Activated CD8-positive, alpha-beta memory T cell treated with anti-CD3 and anti-CD28 coated beads for 4 hours (primary cell): Measurements from ENCODE around the gene GPANK1.

Experiments used
- DNase-seq, 2 donors: peaks; one replicate each; pipeline ENCODE4 v3.0.0-alpha.2; 2020; ENCODE audit warnings: low read depth in 2 of 2

The GPANK1 gene

DNA sequence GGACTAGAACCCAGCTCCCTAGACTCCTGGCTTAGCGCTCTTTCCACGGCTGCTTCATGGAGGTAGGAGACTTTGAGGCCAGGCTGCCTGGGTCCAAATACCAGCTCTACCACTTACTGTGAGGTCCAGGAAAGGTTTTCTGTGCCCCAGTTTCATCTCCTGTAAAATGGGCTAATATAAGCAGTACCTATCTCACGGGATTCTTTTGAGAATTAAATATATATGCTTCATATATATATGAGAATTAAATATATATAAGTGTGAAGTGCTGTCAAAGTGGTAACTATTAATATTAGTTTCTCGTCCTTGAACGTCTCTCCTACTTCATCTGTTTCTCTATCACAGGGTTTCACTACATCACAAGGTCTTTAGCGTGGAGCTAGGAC, 26.3 kb upstream of the GPANK1 start:
- DNase-seq = no peak

DNA sequence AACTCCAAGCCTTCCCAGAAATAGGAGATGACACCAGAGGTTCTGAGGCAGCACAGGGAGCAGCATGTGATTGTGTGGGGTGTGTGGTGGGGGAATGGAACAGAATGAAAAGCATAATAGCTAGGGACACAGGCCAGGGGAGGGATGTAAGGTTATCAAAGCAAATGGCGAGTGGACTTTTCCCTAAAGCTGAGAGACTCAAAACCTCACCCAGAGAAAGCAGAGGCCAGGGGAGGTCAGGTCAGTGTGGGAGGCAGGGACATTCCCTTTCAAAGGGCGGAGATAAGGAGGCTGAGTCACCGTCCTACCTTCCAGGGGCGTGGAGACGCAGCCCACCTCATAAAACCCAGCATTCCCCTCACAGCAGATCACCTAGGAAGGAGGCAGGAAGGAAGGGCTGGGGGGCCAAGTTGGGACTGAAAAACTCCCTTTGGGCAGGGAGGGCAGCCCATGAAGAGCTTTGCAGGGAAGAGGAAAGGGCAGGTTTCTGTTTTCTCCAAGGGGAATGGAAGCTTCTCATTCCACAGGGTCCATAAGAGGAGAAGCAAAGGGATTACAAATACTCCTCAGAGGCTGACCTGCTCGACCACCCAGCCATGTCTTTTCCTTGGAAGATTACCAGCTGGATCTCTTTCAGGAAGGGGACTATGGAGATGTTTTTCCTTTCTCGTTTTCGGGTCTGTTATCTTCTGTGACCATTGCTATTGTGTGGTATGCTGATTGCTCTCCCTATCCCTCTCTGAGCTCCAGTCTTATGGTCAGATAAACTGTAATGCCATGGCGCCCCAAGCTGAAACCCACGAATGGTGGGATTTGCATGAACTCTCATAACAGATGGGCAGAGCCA, 25.7 kb upstream of the GPANK1 start:
- no peak for DNase-seq

DNA sequence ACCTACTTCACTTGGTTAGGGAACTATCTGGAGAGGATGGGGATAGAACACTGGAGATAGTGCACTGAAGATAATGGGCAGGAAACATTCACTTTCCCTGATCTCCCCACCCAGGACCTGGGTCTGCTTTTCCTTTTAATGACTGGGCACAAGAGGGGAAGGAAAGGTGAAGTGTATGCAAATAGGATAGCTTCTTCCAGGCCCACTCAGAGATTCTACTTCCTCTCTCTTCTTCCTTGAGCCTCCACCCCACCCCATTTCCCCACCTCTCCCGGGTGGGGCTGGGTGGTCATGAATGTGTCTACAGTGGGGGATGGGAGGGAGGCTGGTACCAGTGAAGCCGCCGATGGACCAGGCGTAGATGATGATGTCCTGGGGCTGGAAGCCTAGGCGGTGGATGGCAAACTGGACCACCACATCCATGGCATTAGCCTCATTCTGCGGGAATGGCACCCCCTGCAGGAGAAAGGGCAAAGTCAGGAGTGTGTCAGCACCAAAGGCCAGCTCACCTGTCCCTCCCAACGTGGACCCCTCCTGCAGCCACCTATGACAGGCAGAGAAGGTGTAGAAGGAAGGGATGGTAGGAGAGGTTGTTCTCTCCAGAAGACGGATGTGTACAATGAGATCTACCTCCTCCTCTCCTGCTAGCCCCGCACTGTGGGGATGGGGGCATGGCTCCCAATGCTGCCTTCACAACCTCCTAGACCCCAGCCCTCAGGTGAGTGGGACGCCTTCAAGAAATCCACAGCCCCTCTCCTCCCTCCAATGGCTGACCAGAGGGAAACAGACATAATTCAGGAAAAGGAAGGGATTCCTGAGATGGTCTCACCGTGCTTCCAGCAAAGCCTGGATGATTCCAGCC, 24.7 kb upstream of the GPANK1 start:
- no peak for DNase-seq

DNA sequence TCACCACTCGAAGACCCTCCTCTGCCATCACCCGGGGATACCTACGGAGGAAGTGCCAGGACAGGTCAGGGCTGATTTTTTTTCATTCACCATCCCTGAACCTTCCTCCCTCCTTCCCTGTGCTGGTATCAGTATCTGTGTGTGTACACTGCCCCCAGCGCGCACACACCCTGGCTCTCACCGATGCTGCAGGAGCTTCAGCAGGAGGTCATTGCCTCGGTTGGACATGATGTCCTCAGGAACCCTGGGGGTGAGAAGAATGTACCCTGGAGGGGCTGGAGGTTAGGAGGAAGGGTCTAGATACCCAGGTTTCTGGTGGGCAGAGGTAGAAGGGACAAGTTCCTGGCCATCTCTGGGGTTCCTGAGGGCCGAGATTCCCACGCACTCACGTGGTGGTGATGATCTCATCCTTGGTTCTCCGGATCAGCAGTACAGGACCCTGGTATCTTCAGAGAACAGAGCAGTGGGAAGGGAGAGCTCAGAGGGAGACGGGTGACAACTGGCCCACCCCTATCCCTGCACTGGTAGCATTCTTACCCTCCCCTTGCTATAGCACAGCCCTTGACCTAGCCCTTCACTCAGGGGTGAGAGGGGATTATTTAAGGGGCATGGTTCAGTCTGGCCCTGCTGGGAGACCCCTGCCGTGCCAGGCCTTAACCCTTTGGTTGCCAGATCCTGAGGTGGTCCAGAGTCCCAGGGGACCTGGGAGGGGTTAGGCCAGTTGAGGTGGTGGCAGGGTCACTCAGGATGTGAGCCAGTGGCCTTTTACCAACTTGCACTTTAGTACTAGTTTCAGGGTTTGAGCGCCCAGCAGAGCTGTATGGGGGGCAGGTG, 23.3 kb upstream of the GPANK1 start:
- DNase-seq = no peak

DNA sequence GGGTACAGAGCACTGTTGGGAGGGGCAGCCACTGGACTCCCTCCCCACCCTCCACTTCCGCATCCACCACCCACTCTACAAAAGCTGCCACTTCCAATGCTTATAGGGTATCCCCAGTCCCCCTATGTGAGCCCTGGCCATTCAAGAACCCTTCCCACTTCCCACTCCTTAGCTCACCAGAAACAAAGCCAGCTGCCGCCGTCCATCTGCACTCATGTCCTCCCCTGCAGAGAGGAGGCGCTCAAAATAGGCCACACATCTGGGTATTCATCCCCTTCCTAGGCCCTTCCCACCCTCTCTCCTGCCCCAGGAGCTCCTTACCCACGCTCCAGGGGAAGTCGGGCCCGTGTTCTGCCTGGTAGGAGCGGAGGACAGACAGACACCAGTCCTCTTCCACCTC, 22.5 kb upstream of the GPANK1 start:
- no peak for DNase-seq

DNA sequence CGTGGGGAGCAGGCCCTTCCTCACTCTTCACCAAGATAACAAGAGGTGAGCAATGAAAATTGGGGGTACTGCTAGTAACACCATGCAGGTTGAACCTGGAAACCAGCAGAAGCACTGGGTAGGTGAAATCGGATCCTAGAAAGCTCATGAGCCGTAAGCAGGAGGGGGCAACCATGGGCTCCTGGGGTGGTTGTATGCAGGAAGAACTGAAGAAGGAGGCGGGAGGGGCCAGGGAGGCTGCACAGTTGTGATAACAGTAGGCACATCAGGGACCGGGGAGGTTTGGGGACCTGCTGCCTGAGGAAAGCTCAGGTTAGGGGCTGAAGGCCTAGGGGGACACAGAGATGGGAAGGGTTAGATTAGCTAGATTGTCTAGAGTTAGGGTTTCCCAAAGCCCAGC, 21.7 kb upstream of the GPANK1 start:
- no peak for DNase-seq

DNA sequence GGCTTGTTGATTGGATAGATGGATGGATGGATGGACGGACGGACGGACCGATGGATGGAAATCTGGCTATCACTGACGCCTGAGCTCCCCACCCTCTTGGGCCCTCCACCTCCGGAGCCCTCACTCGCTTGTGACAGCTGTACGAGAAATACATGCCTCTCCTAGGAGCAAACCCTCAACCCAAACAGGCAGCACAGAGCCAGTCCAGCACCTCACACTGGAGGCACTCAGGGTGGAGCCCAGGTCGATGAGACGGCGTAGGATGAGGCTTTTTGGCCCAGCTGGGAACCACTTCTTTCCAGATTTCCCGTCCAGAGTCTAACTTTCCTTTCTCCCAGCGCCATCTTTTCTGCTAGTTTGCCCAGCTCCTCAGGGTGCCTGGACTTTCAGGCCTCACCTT, 18.8 kb upstream of the GPANK1 start:
- no peak for DNase-seq

DNA sequence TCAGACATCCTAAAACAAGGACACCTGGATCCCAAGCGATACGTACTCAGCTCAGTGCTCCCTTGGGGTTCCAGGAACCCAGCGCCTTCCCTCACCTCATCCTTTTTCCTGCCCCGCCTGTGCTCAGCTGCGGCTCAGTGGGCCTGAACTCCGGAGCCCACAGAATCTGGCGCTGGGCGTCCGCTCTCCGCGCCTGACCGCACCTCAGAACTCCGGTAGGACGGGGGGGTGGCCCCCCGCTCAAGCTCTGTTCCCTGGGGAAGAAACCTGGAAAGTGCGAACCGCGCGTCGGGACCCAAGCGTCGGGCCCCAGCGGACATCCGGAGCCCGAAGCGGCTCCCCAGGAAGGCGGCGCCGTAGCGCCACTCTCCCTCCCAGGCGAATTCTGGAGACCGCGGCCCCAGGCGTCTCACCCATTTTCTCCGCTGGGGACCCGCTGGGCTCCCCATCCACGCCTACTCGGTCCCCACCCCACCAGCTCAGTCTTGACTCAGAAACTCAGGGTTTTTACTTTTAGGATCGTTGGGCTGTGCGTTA, 16.4 kb upstream of the GPANK1 start:
- no peak for DNase-seq

DNA sequence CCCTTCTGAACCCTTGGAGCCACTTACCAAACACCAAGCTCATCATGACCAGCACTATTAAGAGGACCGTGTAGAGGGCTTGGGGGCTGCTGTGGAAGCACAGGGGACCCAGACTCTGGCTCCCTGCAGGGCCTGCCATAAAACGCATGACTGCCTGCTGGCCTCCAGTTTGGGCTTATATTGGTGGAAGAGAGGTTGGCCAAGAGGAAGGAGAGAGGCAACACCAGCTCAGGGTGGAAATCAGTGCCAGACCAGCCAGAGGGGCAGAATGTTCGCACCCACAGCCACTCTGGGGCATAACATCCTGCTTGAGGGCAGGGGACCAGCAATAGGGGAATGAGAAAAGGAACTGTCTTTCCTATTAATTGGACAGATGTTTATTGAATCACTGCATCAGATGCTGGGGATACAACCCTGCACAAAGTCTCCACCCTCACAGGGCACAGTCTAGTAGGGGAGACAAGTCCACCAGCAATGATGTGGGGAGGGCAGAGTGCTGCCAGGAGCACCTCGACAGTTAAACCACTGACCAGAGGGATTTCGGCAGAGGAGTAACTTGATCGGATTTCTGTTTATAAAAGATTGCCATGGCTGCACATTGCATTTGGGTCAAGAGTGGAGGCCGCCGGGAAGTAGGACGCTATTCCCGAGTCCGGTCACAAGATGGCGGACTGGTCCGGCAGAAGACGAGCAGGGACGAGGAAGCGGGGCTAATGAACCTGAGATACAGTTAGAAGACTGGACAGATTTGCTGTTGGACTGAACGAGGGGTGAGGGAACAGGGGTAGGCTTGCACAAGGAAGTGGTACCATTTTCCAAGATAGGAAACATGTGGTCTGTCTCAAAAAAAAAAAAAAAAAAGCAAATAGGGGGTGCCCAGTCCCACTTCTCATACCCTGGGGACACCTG, 15.7 kb upstream of the GPANK1 start, which contains the start of gene LY6G5C:
TSS of gene LY6G5C (minus strand) at position 842 of the 909 bp plus-strand sequence. CDS start at position 148, 694 bp downstream.
- DNase-seq = peak in 1 of 2 donors; percentile 32

DNA sequence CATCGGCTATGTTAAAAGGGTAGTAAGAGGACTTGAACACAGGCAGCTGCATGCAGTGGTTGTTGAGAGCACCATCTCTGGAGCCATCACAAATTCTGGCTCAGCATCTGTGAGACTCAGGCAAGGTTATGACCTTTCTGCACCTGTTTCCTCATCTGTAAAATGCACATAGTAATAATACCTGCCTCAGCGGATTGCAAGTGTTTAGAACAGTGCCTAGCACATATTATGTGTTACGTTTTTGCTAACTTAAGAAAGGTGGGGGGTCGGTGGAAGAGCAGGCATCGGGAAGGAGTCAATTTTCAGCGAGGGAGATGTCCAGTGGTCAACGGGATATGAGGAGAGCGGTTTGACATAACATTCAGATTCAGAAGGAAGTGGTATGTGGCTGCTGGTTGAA, 13.2 kb upstream of the GPANK1 start:
- DNase-seq = no peak

DNA sequence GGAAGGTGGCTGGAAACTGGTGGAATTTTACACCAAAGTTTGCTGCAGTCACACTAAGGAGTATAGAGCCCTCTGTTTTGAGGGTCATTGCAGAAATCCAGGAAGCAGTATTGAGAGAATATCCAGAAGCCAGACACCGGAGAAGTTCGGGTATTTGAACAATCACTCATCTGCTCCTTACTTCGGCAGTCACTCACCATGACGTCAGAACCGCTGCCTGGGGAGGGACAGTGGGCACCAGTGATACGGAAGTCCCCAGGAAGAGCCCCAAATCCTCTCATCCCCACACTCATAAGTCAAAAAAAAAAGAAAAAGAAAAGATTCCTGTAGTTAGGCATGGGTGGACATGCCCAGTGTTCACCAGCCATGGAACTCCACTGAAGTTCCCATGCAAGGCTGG, 12.1 kb upstream of the GPANK1 start:
- no peak for DNase-seq

DNA sequence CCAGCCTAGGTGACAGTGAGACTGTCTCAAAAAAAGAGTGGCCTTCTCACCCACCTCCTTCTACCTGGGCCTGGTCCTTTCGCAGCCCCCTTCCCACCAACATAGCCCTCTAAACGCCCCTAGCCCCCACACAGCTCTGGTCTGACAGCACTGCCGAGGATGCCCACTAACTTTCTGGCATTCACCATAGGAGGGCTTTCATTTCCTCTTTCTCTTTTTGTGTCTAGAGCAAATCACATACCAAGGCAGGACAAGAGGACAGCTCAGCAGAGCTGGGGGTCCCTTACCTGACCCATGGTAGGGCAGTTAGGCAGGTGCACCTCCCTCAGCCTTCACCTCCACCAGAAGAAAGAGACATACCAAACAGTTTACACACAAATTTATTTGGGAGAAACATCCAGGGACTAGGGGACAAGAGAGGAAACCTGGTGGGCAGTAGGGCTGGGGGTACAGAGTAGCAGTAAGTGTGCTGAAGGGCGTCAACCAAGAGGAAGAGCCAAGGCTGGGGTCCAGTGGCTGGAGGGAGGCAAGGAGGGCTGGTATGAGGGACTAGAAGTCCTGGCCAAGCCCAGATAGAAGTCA, 11.6 kb upstream of the GPANK1 start:
- DNase-seq = no peak

DNA sequence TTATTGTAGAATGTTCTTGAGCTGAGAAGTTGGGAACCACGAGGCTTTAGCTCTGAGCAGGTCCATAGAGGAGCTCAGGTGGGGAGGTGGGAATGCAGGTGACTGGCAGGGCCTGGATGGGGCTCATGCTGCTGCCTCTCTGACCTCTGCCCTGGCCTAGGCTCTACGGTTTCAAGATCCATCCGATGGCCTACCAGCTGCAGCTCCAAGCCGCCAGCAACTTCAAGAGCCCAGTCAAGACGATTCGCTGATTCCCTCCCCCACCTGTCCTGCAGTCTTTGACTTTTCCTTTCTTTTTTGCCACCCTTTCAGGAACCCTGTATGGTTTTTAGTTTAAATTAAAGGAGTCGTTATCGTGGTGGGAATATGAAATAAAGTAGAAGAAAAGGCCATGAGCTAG, 4.9 kb upstream of the GPANK1 start, which contains the start of gene LY6G5B:
TSS of gene LY6G5B (plus strand) at position 301 of the 400 bp plus-strand sequence. CDS start 975 bp downstream, outside the sequence.
- DNase-seq = no peak

DNA sequence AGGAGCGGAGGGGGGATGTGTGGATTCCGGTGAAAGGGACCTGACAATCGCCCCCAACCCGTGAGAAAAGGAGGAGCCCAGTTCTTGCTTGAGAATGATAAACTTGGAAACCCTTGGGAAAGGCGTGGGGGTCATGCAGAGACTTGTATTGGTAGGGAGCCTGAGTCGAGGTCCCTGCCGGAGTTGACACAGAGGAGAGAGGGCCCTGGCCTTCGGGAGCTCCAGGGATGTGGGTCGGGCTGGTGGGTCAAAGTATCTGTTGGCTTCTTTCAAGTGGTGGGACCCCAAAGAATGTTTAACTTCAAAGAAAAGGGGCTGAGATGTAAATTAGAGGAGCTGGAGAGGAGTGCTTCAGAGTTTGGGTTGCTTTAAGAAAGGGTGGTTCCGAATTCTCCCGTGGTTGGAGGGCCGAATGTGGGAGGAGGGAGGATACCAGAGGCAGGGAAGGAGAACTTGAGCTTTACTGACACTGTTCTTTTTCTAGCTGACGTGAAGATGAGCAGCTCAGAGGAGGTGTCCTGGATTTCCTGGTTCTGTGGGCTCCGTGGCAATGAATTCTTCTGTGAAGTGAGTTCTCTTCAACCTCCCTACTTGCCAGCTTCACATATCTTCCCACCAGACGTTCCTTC, 1.7 kb upstream of the GPANK1 start:
- no peak for DNase-seq

DNA sequence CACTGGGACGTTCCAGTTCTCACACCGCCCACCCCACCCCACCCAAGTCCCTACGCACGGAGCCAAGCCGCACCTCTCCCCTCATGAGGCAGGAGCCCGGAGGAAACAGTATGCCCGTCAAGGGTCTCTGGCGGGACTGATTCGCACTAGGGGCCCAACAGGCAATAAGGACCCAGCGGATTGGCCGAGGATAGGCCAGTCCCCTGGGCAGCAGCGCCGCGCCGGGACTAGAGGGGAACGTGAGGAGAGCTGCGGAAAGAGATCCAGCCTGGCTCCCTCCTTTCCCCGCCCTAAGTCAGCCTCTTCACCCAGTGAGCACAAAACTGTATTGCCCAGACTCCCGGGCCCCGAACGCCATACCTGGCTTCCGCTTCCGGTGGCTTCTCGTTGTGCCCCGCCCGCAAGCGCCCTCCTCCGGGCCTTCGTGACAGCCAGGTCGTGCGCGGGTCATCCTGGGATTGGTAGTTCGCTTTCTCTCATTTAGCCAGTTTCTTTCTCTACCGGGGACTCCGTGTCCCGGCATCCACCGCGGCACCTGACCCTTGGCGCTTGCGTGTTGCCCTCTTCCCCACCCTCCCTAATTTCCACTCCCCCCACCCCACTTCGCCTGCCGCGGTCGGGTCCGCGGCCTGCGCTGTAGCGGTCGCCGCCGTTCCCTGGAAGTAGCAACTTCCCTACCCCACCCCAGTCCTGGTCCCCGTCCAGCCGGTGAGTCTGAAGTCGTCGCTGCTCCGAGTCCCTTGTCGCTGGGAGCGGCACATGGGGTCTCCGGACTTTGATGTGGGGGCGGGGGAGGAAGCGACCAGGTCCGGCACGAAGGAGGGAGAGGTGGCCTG, 922 bp upstream of the GPANK1 start, which contains the start of gene CSNK2B:
TSS of gene CSNK2B (plus strand) at position 580 of the 836 bp plus-strand sequence. CDS start 752 bp downstream, outside the sequence.
- peak; percentile 94 to 96 for DNase-seq

DNA sequence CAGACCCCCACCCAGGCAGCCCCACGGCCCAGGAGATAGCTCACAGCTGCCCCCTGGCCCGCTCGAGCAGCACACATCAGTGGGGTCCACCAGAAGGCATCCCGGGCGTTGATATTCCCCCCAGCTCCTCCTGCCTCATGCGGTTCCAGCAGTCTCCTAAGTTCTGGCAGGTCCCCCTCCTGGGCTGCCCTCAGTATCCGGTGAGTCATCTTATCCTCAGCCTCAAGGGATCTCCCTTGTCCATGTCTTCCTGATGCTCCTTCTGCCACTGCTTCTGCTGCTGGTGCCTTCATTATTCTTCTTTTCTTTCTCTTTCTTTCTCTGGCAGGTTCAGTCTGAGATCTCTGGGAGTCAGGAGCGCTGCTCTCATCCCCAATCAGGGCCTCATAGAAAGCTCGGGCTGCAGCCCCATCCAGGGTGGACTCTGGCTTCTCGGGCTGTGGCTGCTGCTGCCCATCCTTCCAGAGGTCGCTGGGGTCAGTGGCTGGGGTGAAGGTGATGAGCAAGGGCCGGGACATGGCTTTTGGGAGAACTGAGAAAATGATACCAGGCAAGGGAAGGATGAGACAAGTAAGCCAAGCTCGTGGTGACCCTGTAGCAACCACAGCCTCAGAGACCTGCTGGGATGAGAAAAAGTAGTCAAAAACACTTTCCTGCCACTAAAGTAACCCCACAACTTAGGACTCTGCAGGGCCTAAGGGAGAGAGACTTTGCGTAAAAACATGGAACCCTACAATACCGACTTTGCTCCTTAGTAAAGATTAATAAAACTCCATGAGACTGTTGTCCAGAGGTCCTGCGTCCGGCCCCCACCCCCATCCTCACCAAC, 622 bp downstream of the GPANK1 start:
- DNase-seq = no peak

DNA sequence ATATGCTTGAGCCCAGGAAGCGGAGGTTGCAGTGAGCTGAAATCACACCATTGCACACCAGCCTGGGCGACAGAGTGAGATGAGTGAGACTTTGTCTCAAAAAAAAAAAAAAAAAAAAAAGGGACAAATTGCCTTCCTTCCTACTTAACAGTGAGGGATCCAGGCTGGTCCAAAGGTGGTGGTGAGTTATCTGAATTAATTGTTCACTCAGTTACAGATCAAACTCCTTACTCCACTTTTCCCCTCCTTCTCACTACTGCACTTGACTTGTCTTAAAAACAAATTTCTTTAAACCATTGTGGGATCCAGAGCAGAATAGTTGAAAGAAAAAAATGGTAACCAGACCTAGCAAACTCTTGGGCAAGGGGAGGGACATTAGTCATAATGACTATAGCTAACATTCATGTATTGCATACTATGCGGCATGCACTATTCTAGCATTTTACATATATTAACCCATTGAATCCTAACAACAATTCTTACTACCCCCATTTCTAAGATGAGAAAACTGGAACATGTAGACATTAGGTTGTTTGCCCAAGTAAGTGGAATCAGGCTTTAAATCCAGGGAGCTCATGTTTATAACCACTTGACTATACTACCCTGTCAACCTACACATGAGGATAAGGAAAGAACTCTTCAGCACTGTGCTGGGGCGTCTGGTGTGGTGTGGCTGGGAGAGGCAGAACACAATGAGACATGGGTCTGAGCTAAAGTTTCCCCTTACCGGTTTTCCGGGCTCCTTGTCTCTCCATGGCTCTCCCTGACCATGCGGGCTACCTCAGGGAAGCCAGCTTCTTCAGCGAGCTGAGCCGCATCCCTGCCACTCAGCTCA, 1.5 kb downstream of the GPANK1 start:
- DNase-seq = no peak
